NAMALWA (cell line): ENCODE measurements around the gene PRUNE2.

ENCODE experiments used
- DNase-seq: peaks from one replicate; pipeline ENCODE4 v3.0.0-alpha.2; 2015; ENCODE audit warnings: low spot score

PRUNE2 gene

GRCh38 chr9:76901801-76902200 is 4.1 kb downstream of the PRUNE2 start:
- DNase-seq = no peak

GRCh38 chr9:76900884-76901440 is 5.0 kb downstream of the PRUNE2 start:
- no peak for DNase-seq

- DNase-seq = no peak
Observed at GRCh38 chr9:76898786-76899185, 7.1 kb downstream of the PRUNE2 start.

- no peak for DNase-seq
Observed at GRCh38 chr9:76897804-76898525, 7.9 kb downstream of the PRUNE2 start.

GRCh38 chr9:76896035-76896434 is 9.9 kb downstream of the PRUNE2 start:
- DNase-seq = no peak

- DNase-seq = no peak
Observed at GRCh38 chr9:76895186-76895585, 10.7 kb downstream of the PRUNE2 start.

GRCh38 chr9:76894198-76894597 is 11.7 kb downstream of the PRUNE2 start:
- DNase-seq = no peak

GRCh38 chr9:76893395-76893932 is 12.4 kb downstream of the PRUNE2 start:
- no peak for DNase-seq

GRCh38 chr9:76891874-76892273 is 14.0 kb downstream of the PRUNE2 start:
- DNase-seq = no peak

- no peak for DNase-seq
Observed at GRCh38 chr9:76891279-76891678, 14.6 kb downstream of the PRUNE2 start.

- no peak for DNase-seq
Observed at GRCh38 chr9:76887951-76888350, 18.0 kb downstream of the PRUNE2 start.

- DNase-seq = no peak
Observed at GRCh38 chr9:76887003-76887821, 18.7 kb downstream of the PRUNE2 start.

GRCh38 chr9:76886318-76886717 is 19.6 kb downstream of the PRUNE2 start:
- no peak for DNase-seq

GRCh38 chr9:76884823-76885222 is 21.1 kb downstream of the PRUNE2 start:
- DNase-seq = no peak

GRCh38 chr9:76883341-76883855 is 22.5 kb downstream of the PRUNE2 start:
- no peak for DNase-seq

- DNase-seq = peak; percentile 11
Observed at GRCh38 chr9:76882686-76883085, 23.2 kb downstream of the PRUNE2 start.

- no peak for DNase-seq
Observed at GRCh38 chr9:76880210-76880609, 25.7 kb downstream of the PRUNE2 start.

- DNase-seq = no peak
Observed at GRCh38 chr9:76878933-76879332, 27.0 kb downstream of the PRUNE2 start.

GRCh38 chr9:76877961-76878360 is 28.0 kb downstream of the PRUNE2 start:
- no peak for DNase-seq

GRCh38 chr9:76876098-76876497 is 29.8 kb downstream of the PRUNE2 start:
- no peak for DNase-seq

- no peak for DNase-seq
Observed at GRCh38 chr9:76873821-76874220, 32.1 kb downstream of the PRUNE2 start.

- DNase-seq = no peak
Observed at GRCh38 chr9:76873056-76873792, 32.7 kb downstream of the PRUNE2 start.
